Mesenchymal stem cell (in vitro differentiated cells and primary cell): ENCODE measurements around the gene CD86.
"Not testable (repeated sequence)": the region's sequence is repeated elsewhere in the genome, so short reads cannot be mapped to it uniquely, and the experiment has no call there.

Experiments
- DNase-seq: peaks from one replicate; pipeline ENCODE4 v3.0.0-alpha.2; 2013
- H2AFZ ChIP-seq: one replicate; pipeline ENCODE4 v1.6.1; 2013; ENCODE audit warnings: low read depth, mild to moderate bottlenecking, control low read depth, inconsistent platforms, low read length, moderate library complexity
- H2AK5ac ChIP-seq: 2 replicates; pipeline ENCODE4 v1.6.1; 2013; ENCODE audit warnings: low read length, moderate library complexity, mild to moderate bottlenecking, inconsistent platforms; ENCODE audit not compliant: severe bottlenecking
- H2BK120ac ChIP-seq: one replicate; pipeline ENCODE4 v1.6.1; 2013; ENCODE audit warnings: low read depth, mild to moderate bottlenecking, inconsistent platforms, low read length, moderate library complexity
- H2BK12ac ChIP-seq, 2 experiments: one replicate each; pipeline ENCODE4 v1.6.1; 2013; ENCODE audit warnings: inconsistent platforms in 2 of 2, low read length in 2 of 2, mild to moderate bottlenecking in 2 of 2, moderate library complexity in 2 of 2, control low read depth in 1 of 2
- H2BK15ac ChIP-seq: one replicate; pipeline ENCODE4 v1.6.1; 2013; ENCODE audit warnings: mild to moderate bottlenecking, low read depth, inconsistent platforms; ENCODE audit not compliant: poor library complexity, severe bottlenecking
- H2BK5ac ChIP-seq: 2 replicates; pipeline ENCODE4 v1.6.1; 2013; ENCODE audit warnings: low read depth, mild to moderate bottlenecking, low read length, control low read depth, inconsistent platforms; ENCODE audit not compliant: poor library complexity, severe bottlenecking
- H3K14ac ChIP-seq, 2 experiments: one replicate each; pipeline ENCODE4 v1.6.1; 2013; ENCODE audit warnings: inconsistent platforms in 2 of 2, low read length in 2 of 2, control low read depth in 1 of 2, mild to moderate bottlenecking in 1 of 2, moderate library complexity in 1 of 2
- H3K18ac ChIP-seq, 2 experiments: one replicate each; pipeline ENCODE4 v1.6.1; 2013; ENCODE audit warnings: inconsistent platforms in 2 of 2, low read length in 2 of 2, control low read depth in 1 of 2, low read depth in 1 of 2, mild to moderate bottlenecking in 1 of 2
- H3K23ac ChIP-seq, 2 experiments: one replicate each; pipeline ENCODE4 v1.6.1; 2013; ENCODE audit warnings: inconsistent platforms in 2 of 2, low read length in 2 of 2, mild to moderate bottlenecking in 2 of 2, moderate library complexity in 2 of 2, control low read depth in 1 of 2
- H3K27ac ChIP-seq: 2 replicates; pipeline ENCODE4 v1.5.1; 2013; ENCODE audit warnings: mild to moderate bottlenecking, moderate library complexity, low read length, control low read depth, inconsistent platforms; ENCODE audit not compliant: poor library complexity, severe bottlenecking
- H3K27me3 ChIP-seq, 2 experiments: 2 replicates each; pipeline versions ENCODE4 v1.6.1 to v1.7.0; 2013; ENCODE audit warnings: low read length in 2 of 2, mild to moderate bottlenecking in 2 of 2, moderate library complexity in 2 of 2, control low read depth in 1 of 2, inconsistent platforms in 1 of 2; ENCODE audit not compliant: control insufficient read depth in 1 of 2, insufficient read depth in 1 of 2
- H3K36me3 ChIP-seq, 2 experiments: 2 replicates each; pipeline versions ENCODE4 v1.6.1 to v1.7.0; 2013; ENCODE audit warnings: low read length in 2 of 2, control low read depth in 1 of 2, inconsistent platforms in 1 of 2, low read depth in 1 of 2, mild to moderate bottlenecking in 1 of 2; ENCODE audit not compliant: insufficient read depth in 2 of 2, control insufficient read depth in 1 of 2
- H3K4ac ChIP-seq, 2 experiments: one replicate each; pipeline ENCODE4 v1.6.1; 2013; ENCODE audit warnings: inconsistent platforms in 2 of 2, low read length in 2 of 2, mild to moderate bottlenecking in 2 of 2, moderate library complexity in 2 of 2, control low read depth in 1 of 2, low read depth in 1 of 2
- H3K4me1 ChIP-seq: 2 replicates; pipeline ENCODE4 v1.6.1; 2013; ENCODE audit warnings: low read depth, low read length, control low read depth; ENCODE audit not compliant: control insufficient read depth, insufficient read depth
- H3K4me2 ChIP-seq: 2 replicates; pipeline ENCODE4 v1.6.1; 2013; ENCODE audit warnings: low read length, mild to moderate bottlenecking, inconsistent platforms; ENCODE audit not compliant: poor library complexity, severe bottlenecking
- H3K4me3 ChIP-seq, 2 experiments: 2 replicates each; pipeline versions ENCODE4 v1.5.1 to v1.7.0; 2013; ENCODE audit warnings: low read length in 2 of 2, mild to moderate bottlenecking in 2 of 2, control low read depth in 1 of 2, low read depth in 1 of 2; ENCODE audit not compliant: insufficient read depth in 1 of 2
- H3K79me1 ChIP-seq: replicated peaks from 2 replicates; pipeline ENCODE4 v1.6.1; 2013; ENCODE audit warnings: mild to moderate bottlenecking, control low read depth, low read length, inconsistent platforms; ENCODE audit not compliant: poor library complexity, severe bottlenecking
- H3K9ac ChIP-seq: 2 replicates; pipeline ENCODE4 v1.7.0; 2013; ENCODE audit warnings: mild to moderate bottlenecking, low read length, moderate library complexity
- H3K9me3 ChIP-seq: 2 replicates; pipeline ENCODE4 v1.7.0; 2013; ENCODE audit warnings: mild to moderate bottlenecking, low read length; ENCODE audit not compliant: control insufficient read depth
- H4K8ac ChIP-seq: one replicate; pipeline ENCODE4 v1.6.1; 2013; ENCODE audit warnings: inconsistent platforms, mild to moderate bottlenecking, low read length, moderate library complexity
- H4K91ac ChIP-seq: one replicate; pipeline ENCODE4 v1.6.1; 2013; ENCODE audit warnings: mild to moderate bottlenecking, low read length, inconsistent platforms
- WGBS: methylation state at CpG from one replicate; pipeline ENCODE4 v1.1.7; 2013; ENCODE audit warnings: mixed read lengths; 5-methylcytosine and 5-hydroxymethylcytosine counted together

Gene CD86

GRCh38 chr3:122146466-122146865 lies 91.3 kb downstream of the CD86 start:
- no peak overlapping the region for H3K27ac ChIP-seq
- H3K23ac ChIP-seq: no peak overlapping the region
- no peak overlapping the region for H3K4me2 ChIP-seq
- H2BK120ac ChIP-seq: no peak overlapping the region
- 85% methylated on average over 3 of the region's 3 CpGs for WGBS
- no peak overlapping the region for H3K18ac ChIP-seq
- H3K9ac ChIP-seq: no peak overlapping the region
- no peak overlapping the region for H3K4me3 ChIP-seq
- no peak overlapping the region for H3K14ac ChIP-seq
- no peak overlapping the region for H2BK15ac ChIP-seq
- peaks cover 2% of the 10 kb centered on the region for H3K9me3 ChIP-seq
- no peaks in the 10 kb centered on the region for H3K36me3 ChIP-seq
- no peak overlapping the region for H2AFZ ChIP-seq
- H2BK12ac ChIP-seq: no peak overlapping the region
- no peak overlapping the region for H3K4ac ChIP-seq
- no peaks in the 10 kb centered on the region for H3K4me1 ChIP-seq
- no peak overlapping the region for H4K91ac ChIP-seq
- no peak overlapping the region for H4K8ac ChIP-seq
- no peak for DNase-seq
- no peak overlapping the region for H2BK5ac ChIP-seq
- no peaks in the 10 kb centered on the region for H3K27me3 ChIP-seq
- no peak overlapping the region for H2AK5ac ChIP-seq
- H3K79me1 ChIP-seq: no peaks in the 10 kb centered on the region

- no peak overlapping the region for H4K8ac ChIP-seq
- no peak overlapping the region for H3K4me2 ChIP-seq
- no peak overlapping the region for H3K9ac ChIP-seq
- H3K4ac ChIP-seq: no peak overlapping the region
- H4K91ac ChIP-seq: no peak overlapping the region
- no peak overlapping the region for H2BK120ac ChIP-seq
- no peak overlapping the region for H2BK5ac ChIP-seq
- H2BK15ac ChIP-seq: no peak overlapping the region
- H2AK5ac ChIP-seq: no peak overlapping the region
- 61% methylated on average over 2 of the region's 2 CpGs for WGBS
- no peak for DNase-seq
- H3K27me3 ChIP-seq: no peaks in the 10 kb centered on the region
- no peaks in the 10 kb centered on the region for H3K36me3 ChIP-seq
- no peak overlapping the region for H2AFZ ChIP-seq
- H3K4me3 ChIP-seq: no peak overlapping the region
- no peak overlapping the region for H3K14ac ChIP-seq
- H2BK12ac ChIP-seq: no peak overlapping the region
- no peaks in the 10 kb centered on the region for H3K4me1 ChIP-seq
- H3K9me3 ChIP-seq: peaks cover 21% of the 10 kb centered on the region
- no peak overlapping the region for H3K23ac ChIP-seq
- H3K18ac ChIP-seq: no peak overlapping the region
- no peaks in the 10 kb centered on the region for H3K79me1 ChIP-seq
- no peak overlapping the region for H3K27ac ChIP-seq
Observed at GRCh38 chr3:122148941-122149627, 93.9 kb downstream of the CD86 start.

DNA sequence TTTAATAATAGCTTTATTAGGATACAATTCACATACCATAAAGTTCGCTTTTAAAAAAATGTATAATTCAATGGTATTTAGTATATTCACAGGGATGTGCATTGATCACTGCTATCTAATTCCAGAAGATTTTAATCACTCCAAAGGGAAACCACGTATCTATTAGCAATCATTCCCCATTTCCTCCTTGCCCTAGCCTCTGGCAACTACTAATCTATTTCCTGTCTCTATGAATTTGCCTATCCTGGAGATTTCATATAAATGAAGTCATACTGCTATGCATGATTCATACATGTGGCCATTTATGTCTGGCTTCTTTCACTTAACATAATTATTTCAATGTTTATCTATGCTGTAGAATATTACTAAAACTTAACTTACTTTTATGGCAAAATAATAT lies 96.3 kb downstream of the CD86 start:
- no peaks in the 10 kb centered on the region for H3K79me1 ChIP-seq
- DNase-seq: no peak
- H3K27ac ChIP-seq: no peak overlapping the region
- H4K91ac ChIP-seq: no peak overlapping the region
- H3K23ac ChIP-seq: no peak overlapping the region
- H2AK5ac ChIP-seq: no peak overlapping the region
- no peak overlapping the region for H3K9ac ChIP-seq
- H3K4me2 ChIP-seq: no peak overlapping the region
- no peak overlapping the region for H2BK12ac ChIP-seq
- peaks cover 44% of the 10 kb centered on the region for H3K9me3 ChIP-seq
- no peak overlapping the region for H2BK15ac ChIP-seq
- H2AFZ ChIP-seq: no peak overlapping the region
- no peak overlapping the region for H3K4me3 ChIP-seq
- H3K36me3 ChIP-seq: no peaks in the 10 kb centered on the region
- no peak overlapping the region for H3K18ac ChIP-seq
- H3K4ac ChIP-seq: no peak overlapping the region
- no peaks in the 10 kb centered on the region for H3K27me3 ChIP-seq
- 78% methylated on average over 1 of the region's 2 CpGs for WGBS
- H3K14ac ChIP-seq: no peak overlapping the region
- H2BK5ac ChIP-seq: no peak overlapping the region
- H4K8ac ChIP-seq: no peak overlapping the region
- H3K4me1 ChIP-seq: no peaks in the 10 kb centered on the region
- H2BK120ac ChIP-seq: no peak overlapping the region

DNA sequence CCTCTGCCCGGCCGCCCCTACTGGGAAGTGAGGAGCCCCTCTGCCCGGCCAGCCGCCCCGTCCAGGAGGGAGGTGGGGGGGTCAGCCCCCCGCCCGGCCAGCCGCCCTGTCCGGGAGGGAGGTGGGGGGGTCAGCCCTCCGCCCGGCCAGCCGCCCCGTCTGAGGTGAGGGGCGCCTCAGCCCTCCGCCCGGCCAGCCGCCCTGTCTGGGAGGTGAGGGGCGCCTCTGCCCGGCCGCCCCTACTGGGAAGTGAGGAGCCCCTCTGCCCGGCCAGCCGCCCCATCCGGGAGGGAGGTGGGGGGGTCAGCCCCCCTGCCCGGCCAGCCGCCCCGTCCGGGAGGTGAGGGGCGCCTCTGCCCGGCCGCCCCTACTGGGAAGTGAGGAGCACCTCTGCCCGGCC lies 109.8 kb downstream of the CD86 start:
- H2BK5ac ChIP-seq, H3K4ac ChIP-seq, H4K8ac ChIP-seq, H3K14ac ChIP-seq, H2AFZ ChIP-seq, H3K9ac ChIP-seq, H3K36me3 ChIP-seq, H3K79me1 ChIP-seq, H3K18ac ChIP-seq, H2BK120ac ChIP-seq, DNase-seq, H3K4me1 ChIP-seq, H3K27me3 ChIP-seq, H2BK12ac ChIP-seq, H2AK5ac ChIP-seq, H3K4me2 ChIP-seq, H2BK15ac ChIP-seq, H3K27ac ChIP-seq, H4K91ac ChIP-seq, H3K23ac ChIP-seq, H3K4me3 ChIP-seq: not testable (repeated sequence)
- no CpG with 5 or more reads among the region's 31 CpGs for WGBS
- H3K9me3 ChIP-seq: peaks cover 23% of the 10 kb centered on the region
